Spleen (tissue), 11 donors: ENCODE results near the gene TEX26. TPM values are rescaled to one million over a fixed set of nuclear protein-coding genes. Genes with fewer than 3 reads are reported as not detected.

ENCODE experiments used
- DNase-seq: peaks from one replicate; pipeline ENCODE4 v3.0.0-alpha.2; 2020
- H3K27ac ChIP-seq, 8 donors: fragments of 200-600 bp; sonication (generic) in 7 of 8; 1 replicate in 4 of 8; 2 replicates in 4 of 8; pipeline versions ENCODE4 v1.5.0 to v1.8.0; 2016 to 2021; ENCODE audit warnings: inconsistent platforms in 4 of 8, mild to moderate bottlenecking in 4 of 8, moderate library complexity in 1 of 8
- H3K27me3 ChIP-seq, 7 donors: fragments of 200-600 bp; sonication (generic) in 6 of 7; replicated peaks in 1 of 7; 1 replicate in 4 of 7; 2 replicates in 3 of 7; pipeline versions ENCODE4 v1.5.0 to v1.8.0; 2016 to 2021; ENCODE audit warnings: inconsistent platforms in 3 of 7, mild to moderate bottlenecking in 1 of 7
- H3K36me3 ChIP-seq, 6 donors: fragments of 200-600 bp; sonication (generic) in 5 of 6; 1 replicate in 4 of 6; 2 replicates in 2 of 6; pipeline versions ENCODE4 v1.5.0 to v1.8.0; 2016 to 2021; ENCODE audit warnings: inconsistent platforms in 2 of 6
- H3K4me1 ChIP-seq, 6 donors: fragments of 200-600 bp; sonication (generic) in 5 of 6; 1 replicate in 3 of 6; 2 replicates in 3 of 6; pipeline versions ENCODE4 v1.5.0 to v1.8.0; 2016 to 2021; ENCODE audit warnings: inconsistent platforms in 3 of 6
- H3K4me3 ChIP-seq, 8 donors: fragments of 200-600 bp; sonication (generic) in 7 of 8; 1 replicate in 4 of 8; 2 replicates in 4 of 8; pipeline versions ENCODE4 v1.5.0 to v1.8.0; 2016 to 2021; ENCODE audit warnings: inconsistent platforms in 4 of 8, mild to moderate bottlenecking in 4 of 8, moderate library complexity in 2 of 8
- H3K9me3 ChIP-seq, 8 donors: fragments of 200-600 bp; sonication (generic) in 7 of 8; 1 replicate in 4 of 8; 2 replicates in 4 of 8; pipeline versions ENCODE4 v1.5.0 to v1.8.0; 2016 to 2021; ENCODE audit warnings: inconsistent platforms in 4 of 8
- POLR2A ChIP-seq, 3 donors: fragments of 450-650 bp; IDR thresholded peaks; one replicate each; pipeline ENCODE4 v1.5.1; 2017; ENCODE audit warnings: antibody characterized with exemption in 3 of 3, mild to moderate bottlenecking in 1 of 3
- POLR2AphosphoS5 ChIP-seq, 3 donors: sonication (generic); formaldehyde crosslinking; IDR thresholded peaks; one replicate each; pipeline ENCODE4 v1.5.1; 2017; ENCODE audit warnings: antibody characterized with exemption in 3 of 3
- WGBS, 5 donors: extraction: QIAGEN DNeasy Blood & Tissue Kit in 3 of 5; methylation state at CpG; one replicate each; pipeline versions ENCODE4 v1.1.5 to v1.1.7; 2013 to 2018; 5-methylcytosine and 5-hydroxymethylcytosine counted together
- intact Hi-C: fragments of 100-400 bp; cut with DNase I; formaldehyde crosslinking; loops from one replicate; pipeline ENCODE4 v1.15.0; 2023; ENCODE audit warnings: low total_unique reads
- polyA plus RNA-seq, 3 donors: library from polyadenylated mRNA; stranded (reverse); fragments of 200-250 nt; gene quantifications; one replicate each; pipeline ENCODE4 v1.2.1, GENCODE V29; 2013
- total RNA-seq, 7 donors: library from RNA; depleted of rRNA in 3 of 7; stranded (reverse); fragments of >200 nt in 3 of 7; fragmentation: NEBNext Ultra II Directional in 4 of 7; extraction: Animal tissue kit (Norgen Biotek cat#: 25700) in 4 of 7; gene quantifications; one replicate each; pipeline versions ENCODE4 v1.1.0 to v1.2.1, GENCODE V29; 2016 to 2021
- TF ChIP-seq, protein P1 (sequence below), 11 experiments: fragments of 200-600 bp in 7 of 11; fragments of 450-650 bp in 4 of 11; sonication (generic) in 4 of 11; IDR thresholded peaks in 8 of 11; conservative IDR thresholded peaks in 3 of 11; 1 replicate in 7 of 11; 2 replicates in 4 of 11; pipeline versions ENCODE4 v1.4.0 to v1.8.0; 2016 to 2021; ENCODE audit warnings: antibody characterized with exemption in 11 of 11, inconsistent platforms in 4 of 11, mild to moderate bottlenecking in 1 of 11
- donor health status: healthy with polysubstance abuse.
- donor health status: DM: no; HTN: no; CAD: no; lungs with moderate emphysema.
- donor health status: DM: no; HTN: no; CAD: no.
- donor health status: Bipolar disorder and iron deficiency.
- donor health status: healthy.
- donor health status: DM: no; HTN: no; CAD: no.
- donor health status: DM: yes; HTN: yes; CAD: no.

Gene TEX26
- total and polyA plus RNA-seq, 10 donors: not detected

DNA sequence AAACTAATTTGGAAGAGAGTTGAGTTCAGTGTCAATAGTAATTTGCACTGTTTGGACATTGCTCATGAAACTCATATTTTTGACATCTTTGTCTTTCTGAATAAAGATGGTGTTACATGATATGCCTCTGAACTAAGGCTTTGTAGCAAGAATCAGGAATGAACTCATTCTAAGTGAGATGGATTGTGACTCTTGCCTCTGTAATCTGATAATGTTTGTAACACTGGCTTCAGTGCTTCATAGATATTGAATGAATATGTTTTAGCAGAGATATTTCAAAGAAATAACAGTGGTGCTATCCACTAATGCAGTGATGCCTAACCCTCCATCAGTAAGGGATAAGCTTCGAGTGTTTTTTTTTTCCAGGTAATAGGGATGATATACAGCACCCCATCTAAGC, 32.9 kb downstream of the TEX26 start:
- no peaks in the 10 kb centered on the region for H3K4me1 ChIP-seq
- no peak for DNase-seq

DNA sequence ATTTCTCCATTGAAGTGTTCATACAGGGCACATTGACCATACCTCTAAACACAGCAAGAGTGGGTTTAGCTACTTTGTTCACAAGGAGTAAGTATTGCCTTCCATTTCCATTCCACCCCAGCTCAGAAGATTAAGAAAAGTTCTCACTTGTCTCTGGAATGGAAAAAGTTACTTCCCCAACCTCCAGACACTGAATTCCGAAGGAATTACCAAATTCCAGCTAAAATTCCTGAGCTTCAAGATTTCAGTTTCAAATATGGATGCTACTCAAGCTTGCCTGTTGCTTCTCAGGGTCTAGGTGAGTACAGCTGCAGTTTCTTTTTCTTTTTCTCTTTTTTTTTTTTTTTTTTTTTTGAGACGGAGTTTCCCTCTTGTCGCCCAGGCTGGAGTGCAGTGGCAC, 33.6 kb downstream of the TEX26 start:
- TF ChIP-seq POLR2AphosphoS5 (IDR thresholded peaks at IDR 0.05) (no peak), POLR2A (IDR thresholded peaks at IDR 0.05) (no peak)
- TF ChIP-seq, protein P1, sequence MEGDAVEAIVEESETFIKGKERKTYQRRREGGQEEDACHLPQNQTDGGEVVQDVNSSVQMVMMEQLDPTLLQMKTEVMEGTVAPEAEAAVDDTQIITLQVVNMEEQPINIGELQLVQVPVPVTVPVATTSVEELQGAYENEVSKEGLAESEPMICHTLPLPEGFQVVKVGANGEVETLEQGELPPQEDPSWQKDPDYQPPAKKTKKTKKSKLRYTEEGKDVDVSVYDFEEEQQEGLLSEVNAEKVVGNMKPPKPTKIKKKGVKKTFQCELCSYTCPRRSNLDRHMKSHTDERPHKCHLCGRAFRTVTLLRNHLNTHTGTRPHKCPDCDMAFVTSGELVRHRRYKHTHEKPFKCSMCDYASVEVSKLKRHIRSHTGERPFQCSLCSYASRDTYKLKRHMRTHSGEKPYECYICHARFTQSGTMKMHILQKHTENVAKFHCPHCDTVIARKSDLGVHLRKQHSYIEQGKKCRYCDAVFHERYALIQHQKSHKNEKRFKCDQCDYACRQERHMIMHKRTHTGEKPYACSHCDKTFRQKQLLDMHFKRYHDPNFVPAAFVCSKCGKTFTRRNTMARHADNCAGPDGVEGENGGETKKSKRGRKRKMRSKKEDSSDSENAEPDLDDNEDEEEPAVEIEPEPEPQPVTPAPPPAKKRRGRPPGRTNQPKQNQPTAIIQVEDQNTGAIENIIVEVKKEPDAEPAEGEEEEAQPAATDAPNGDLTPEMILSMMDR (IDR thresholded peaks at IDR 0.05 in 8 of 11, conservative IDR thresholded peaks at IDR 0.05 in 3 of 11): no peak
- Histone ChIP-seq H3K27me3 (peaks cover 0 to 55% (median 4%) of the 10 kb centered on the region in 7 donors), H3K4me1 (no peaks in the 10 kb centered on the region), H3K9me3 (no peaks in the 10 kb centered on the region), H3K4me3 (no peak overlapping the region), H3K36me3 (no peaks in the 10 kb centered on the region), H3K27ac (no peak overlapping the region)
- DNase-seq: no peak
- intact Hi-C loops: no loop called here
- WGBS, 5 donors: 75 to 87% (median 84%) methylated on average over 3 of the region's 3 CpGs

More for the DNA sequence above, 32.9 kb downstream of the TEX26 start:
- TF ChIP-seq POLR2A (IDR thresholded peaks at IDR 0.05) (no peak), POLR2AphosphoS5 (IDR thresholded peaks at IDR 0.05) (no peak)
- TF ChIP-seq, protein P1 (IDR thresholded peaks at IDR 0.05 in 8 of 11, conservative IDR thresholded peaks at IDR 0.05 in 3 of 11): no peak
- Histone ChIP-seq H3K27ac (no peak overlapping the region), H3K4me3 (no peak overlapping the region), H3K36me3 (no peaks in the 10 kb centered on the region), H3K9me3 (peaks cover 0 to 5% (median 1%) of the 10 kb centered on the region in 8 donors), H3K27me3 (peaks cover 0 to 48% (median 4%) of the 10 kb centered on the region in 7 donors)
- 82 to 95% (median 91%) methylated on average over 1 of the region's 1 CpG for WGBS, 5 donors
- intact Hi-C loops: no loop called here

- Histone ChIP-seq H3K27ac (no peak overlapping the region), H3K27me3 (peaks cover 0 to 52% (median 4%) of the 10 kb centered on the region in 7 donors), H3K9me3 (no peaks in the 10 kb centered on the region), H3K4me3 (no peak overlapping the region), H3K4me1 (no peaks in the 10 kb centered on the region), H3K36me3 (no peaks in the 10 kb centered on the region)
- 58 to 90% (median 80%) methylated on average over 2 of the region's 2 CpGs for WGBS, 5 donors
- intact Hi-C loops: no loop called here
- TF ChIP-seq POLR2A (IDR thresholded peaks at IDR 0.05): no peak
- TF ChIP-seq, protein P1 (IDR thresholded peaks at IDR 0.05 in 8 of 11, conservative IDR thresholded peaks at IDR 0.05 in 3 of 11): no peak
- TF ChIP-seq POLR2AphosphoS5 (IDR thresholded peaks at IDR 0.05): no peak
- DNase-seq: no peak
Measured at GRCh38 chr13:30968846-30969245, 36.4 kb downstream of the TEX26 start.

GRCh38 chr13:30971575-30971974, 39.1 kb downstream of the TEX26 start:
- no peaks in the 10 kb centered on the region for H3K36me3 ChIP-seq
- no peak overlapping the region for H3K27ac ChIP-seq
- intact Hi-C loops: no loop called here
- peaks cover 0 to 33% (median 4%) of the 10 kb centered on the region in 7 donors for H3K27me3 ChIP-seq
- no peak overlapping the region for H3K4me3 ChIP-seq
- WGBS, 5 donors: 77 to 83% (median 79%) methylated on average over 2 of the region's 2 CpGs
- TF ChIP-seq POLR2AphosphoS5 (IDR thresholded peaks at IDR 0.05): no peak
- TF ChIP-seq, protein P1 (IDR thresholded peaks at IDR 0.05 in 8 of 11, conservative IDR thresholded peaks at IDR 0.05 in 3 of 11): no peak
- no peak for TF ChIP-seq POLR2A (IDR thresholded peaks at IDR 0.05)
- no peaks in the 10 kb centered on the region for H3K9me3 ChIP-seq
- H3K4me1 ChIP-seq: no peaks in the 10 kb centered on the region
- no peak for DNase-seq
